GM18498 (cell line): Measurements from ENCODE around the gene TEAD4.

Source experiments
- ATAC-seq: cut with Tn5 transposase; IDR thresholded peaks from one replicate; pipeline ENCODE4 v1.9.1; 2021; ENCODE audit warnings: mild to moderate bottlenecking, moderate library complexity; ENCODE audit not compliant: unreplicated experiment

The TEAD4 gene

GRCh38 chr12:2999265-2999841 lies 40.2 kb downstream of the TEAD4 start:
- ATAC-seq = no peak

- ATAC-seq = no peak
Measured at GRCh38 chr12:3000548-3001275, 41.5 kb downstream of the TEAD4 start.

DNA sequence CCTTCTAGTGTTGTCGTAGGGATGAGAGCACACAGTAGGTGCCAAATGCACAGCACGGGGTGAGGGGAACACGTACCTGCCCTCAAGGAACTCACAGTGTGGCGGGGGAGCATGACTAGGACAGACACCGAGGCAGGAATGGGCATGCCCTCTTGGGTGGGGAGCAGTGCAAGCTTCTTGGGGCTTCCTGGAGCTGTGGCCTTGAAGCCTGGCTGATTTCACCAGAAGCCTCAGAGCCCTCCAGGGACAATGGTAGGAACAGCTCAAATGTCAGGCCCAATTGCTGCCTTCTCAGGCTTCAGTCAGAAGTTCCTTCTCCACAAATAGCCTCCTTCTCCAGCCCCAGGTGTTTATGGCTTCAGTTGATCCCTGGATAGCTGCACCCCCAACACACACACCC lies 43.4 kb downstream of the TEAD4 start:
- no peak for ATAC-seq

GRCh38 chr12:3003357-3003992 lies 44.3 kb downstream of the TEAD4 start:
- ATAC-seq = no peak

GRCh38 chr12:3004655-3005565 lies 45.7 kb downstream of the TEAD4 start:
- no peak for ATAC-seq

DNA sequence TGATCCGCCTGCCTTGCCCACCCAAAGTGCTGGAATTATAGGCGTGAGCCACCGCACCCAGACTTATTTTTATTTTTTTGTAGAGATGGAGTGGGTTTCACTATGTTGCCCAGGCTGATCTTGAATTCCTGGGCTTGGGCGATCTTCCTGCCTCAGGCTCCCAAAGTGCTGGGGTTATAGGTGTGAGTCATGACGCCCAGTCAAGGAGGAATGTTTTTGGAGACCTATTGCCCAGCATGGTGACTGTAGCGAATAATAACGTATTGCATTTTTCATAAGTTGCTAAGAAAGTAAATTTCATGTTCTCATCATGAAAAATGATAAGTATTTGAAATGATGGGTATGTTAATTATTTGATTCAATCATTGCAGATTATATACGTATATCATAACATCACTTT lies 46.5 kb downstream of the TEAD4 start:
- no peak for ATAC-seq

GRCh38 chr12:3009780-3010179 lies 50.6 kb downstream of the TEAD4 start:
- no peak for ATAC-seq

- ATAC-seq = no peak
Measured at GRCh38 chr12:3010214-3010930, 51.2 kb downstream of the TEAD4 start.

GRCh38 chr12:3012786-3013185 lies 53.6 kb downstream of the TEAD4 start:
- no peak for ATAC-seq

DNA sequence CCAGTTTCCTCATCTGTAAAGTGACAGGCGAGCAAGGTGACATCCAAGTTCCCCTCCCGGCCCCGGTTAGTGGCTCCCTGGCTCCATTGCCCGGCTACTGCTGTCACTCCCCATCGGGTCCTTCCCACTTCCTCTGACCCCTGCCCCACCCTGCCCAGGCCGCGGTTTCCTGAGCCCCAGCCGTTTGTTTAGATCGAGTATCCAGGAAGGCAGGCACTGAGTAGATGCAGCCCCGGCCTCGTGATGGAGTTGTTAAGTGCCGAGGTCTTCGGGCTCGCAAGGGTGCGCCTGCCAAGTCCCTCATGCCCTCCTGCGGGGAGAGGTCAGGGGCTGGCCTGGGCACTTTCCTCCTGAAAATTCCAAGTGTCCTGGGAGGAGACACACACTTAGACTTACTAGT lies 55.4 kb downstream of the TEAD4 start:
- no peak for ATAC-seq

DNA sequence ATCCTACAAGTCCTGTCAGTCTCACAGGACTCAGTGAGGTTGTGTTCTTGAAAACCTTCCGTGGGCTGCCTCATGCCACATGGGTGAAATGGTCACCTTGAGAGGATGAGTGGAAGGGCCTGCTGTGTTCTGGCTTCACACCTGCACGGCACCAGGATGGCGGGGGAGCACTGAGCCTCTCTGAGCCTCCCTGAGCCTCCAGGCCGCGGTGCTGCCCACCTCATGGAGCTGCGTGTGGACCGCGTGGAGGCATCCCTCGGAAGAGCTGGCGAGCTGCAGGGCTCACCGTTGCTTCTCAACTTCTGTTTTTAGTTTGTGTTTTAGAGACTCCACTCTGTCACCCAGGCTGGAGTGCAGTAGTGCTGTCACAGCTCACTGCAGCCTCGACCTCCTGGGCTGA lies 56.2 kb downstream of the TEAD4 start:
- ATAC-seq = no peak

- no peak for ATAC-seq
Measured at GRCh38 chr12:3016191-3016590, 57.0 kb downstream of the TEAD4 start.

DNA sequence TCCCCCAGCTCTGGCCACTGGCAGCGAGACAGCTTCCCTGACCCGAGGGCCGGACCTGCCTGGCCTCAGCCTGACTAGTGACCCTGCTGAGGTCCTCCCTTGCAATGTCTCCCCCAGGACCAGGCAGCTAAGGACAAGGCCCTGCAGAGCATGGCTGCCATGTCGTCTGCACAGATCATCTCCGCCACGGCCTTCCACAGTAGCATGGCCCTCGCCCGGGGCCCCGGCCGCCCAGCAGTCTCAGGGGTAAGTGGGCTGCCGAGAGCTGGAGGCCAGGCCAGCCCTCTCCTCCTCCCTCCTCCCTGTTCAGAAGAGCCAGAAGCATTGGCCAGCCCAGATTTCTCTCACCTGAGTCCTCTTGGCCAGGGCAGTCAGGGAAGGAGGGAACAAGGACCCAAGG lies 58.1 kb downstream of the TEAD4 start:
- ATAC-seq = no peak

DNA sequence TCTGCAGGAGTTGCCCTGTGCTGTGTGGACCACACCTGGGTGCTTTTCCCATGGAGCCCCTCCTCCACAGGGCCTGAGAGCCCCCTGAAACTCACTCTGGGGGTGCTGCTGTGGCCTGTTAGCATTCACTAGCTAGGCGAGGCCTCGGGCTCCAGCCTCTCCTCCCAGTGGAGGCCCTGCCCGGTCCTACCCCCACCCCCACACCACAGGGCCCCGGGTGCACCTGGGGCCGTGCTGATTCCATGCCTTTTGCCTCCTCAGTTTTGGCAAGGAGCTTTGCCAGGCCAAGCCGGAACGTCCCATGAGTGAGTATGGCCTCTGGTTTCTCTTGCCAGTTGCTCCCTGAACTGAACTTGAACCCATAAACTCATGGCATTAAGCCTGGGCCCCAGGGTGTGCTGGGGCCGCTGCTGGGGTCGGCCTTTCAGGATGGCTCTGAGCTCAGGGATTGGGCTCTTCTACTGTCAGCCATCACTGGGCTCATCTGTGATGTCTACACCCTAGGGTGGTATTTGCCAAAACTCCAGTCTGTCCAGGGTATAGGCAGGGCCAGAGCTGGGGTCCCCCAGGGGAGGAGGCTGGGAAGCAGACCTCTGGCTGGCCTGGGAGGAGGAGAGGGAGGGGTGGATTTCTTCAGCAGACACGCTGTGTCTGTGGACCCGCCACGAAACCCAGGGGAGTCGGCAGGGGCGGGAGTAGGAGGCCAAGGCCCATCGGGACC lies 59.2 kb downstream of the TEAD4 start:
- ATAC-seq = no peak

DNA sequence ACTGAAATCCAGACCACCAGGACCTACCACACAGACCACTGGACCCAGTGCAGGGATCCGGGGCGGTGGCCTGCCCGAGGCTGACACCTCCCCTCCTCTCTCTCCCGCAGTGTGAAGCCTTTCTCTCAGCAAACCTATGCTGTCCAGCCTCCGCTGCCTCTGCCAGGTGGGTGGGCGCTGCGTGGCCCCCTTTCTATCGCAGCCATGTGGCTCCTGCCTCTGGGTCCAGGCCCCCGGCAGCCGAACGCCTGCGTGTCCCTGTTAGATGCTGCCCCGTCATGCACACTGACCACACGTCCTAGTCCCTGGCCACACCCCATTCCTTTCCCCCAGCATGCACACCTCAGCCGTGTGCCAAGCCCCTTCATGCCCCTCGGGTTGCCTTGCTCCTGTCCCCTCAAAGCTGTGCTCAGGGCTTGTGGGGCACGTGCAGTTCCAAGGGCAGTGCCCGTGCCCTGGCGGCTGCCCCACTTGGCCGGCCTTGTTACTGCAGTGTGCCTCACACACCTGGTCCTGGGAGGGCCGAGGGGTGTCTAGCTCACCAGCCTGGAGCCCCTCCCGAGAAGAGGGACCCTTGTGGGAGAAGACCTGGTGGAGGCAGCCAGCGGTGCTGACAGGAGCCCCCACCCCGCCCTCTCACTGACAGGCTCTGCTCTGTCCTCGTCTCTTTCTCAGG lies 59.9 kb downstream of the TEAD4 start:
- no peak for ATAC-seq

DNA sequence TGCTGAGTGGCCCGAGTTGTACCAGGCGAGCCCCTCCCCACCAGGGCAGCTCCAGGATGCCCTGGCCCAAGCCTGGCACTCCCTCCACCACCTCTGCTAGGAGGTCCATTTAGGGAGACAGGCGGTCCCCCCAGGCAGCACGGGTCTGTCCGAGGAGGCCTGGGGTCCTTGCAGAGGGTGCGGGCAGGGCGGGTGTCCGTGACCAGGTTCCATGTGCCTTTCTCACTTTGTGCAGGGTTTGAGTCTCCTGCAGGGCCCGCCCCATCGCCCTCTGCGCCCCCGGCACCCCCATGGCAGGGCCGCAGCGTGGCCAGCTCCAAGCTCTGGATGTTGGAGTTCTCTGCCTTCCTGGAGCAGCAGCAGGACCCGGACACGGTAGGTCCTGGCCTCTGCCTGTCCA lies 61.2 kb downstream of the TEAD4 start:
- no peak for ATAC-seq

GRCh38 chr12:3020850-3021435 lies 61.7 kb downstream of the TEAD4 start:
- ATAC-seq = no peak

DNA sequence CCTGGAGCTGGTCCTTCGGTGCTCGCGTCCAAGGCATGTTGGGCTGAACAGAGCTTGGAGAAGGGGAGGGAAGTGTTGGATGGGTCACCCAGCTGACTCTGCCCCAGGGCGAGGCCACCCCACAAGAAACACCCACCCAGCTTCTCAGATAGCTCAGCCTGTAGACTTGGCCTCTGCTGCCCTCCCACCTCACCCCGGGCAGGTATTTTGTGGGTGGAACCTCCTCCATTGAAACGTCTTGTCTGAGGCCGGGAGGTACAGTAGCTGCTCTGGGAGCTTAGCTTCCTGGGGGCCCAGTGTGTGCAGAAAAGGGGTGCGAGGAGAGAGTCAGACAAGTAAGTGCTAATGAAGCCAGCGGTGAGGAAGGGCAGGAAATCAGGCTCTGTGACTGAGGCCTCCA lies 63.2 kb downstream of the TEAD4 start:
- no peak for ATAC-seq

DNA sequence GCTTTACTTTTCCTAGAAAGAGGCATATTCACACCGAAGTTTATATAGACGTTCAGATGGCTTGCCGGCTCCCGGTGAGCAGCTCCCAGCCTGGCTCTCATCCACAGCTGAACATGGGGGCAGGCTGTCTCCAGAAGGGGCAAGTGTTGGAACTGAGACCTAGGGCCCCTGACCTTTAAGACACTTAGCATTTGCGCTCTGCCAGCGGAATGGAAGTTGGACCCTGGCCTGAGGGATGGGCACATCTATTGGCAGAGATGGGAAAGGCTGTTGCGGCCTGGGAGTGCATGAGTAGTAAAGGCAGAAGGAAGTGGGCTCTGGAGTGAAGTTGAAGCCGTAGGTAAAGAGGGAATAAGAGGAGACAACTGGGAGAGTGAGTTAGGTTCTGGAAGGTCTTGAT lies 63.8 kb downstream of the TEAD4 start:
- ATAC-seq = no peak
